Measurements from ENCODE around the gene FREM2. TPM values are rescaled to one million over a fixed set of nuclear protein-coding genes. Genes with fewer than 3 reads are reported as not detected.

The FREM2 gene
- total RNA-seq (2011; cell fraction: chromatin; rRNA removed; ENCODE audit: low replicate concordance), result not detected in 2 replicates
- not detected in 2 replicates for total RNA-seq (2011; cell fraction: nucleolus; rRNA removed)
- not detected in 2 replicates for total RNA-seq (2011; cell fraction: nucleoplasm; rRNA removed)
- total RNA-seq (2014; rRNA removed) (under 0.01 TPM in 1 of 2 replicates, not detected in the other), total RNA-seq (2014; rRNA removed; fragmentation: Illumina TruSeq; extraction: Trizol) (not detected in 2 replicates), total RNA-seq (2015; rRNA removed; fragmentation: Illumina TruSeq; extraction: Trizol) (not detected in 2 replicates), total RNA-seq (2021) (0.02 and 0.04 TPM in 2 replicates), polyA plus RNA-seq (2011; rRNA removed) (not detected in 2 replicates), polyA plus RNA-seq (2014; fragmentation: Illumina TruSeq; extraction: Trizol) (not detected in 2 replicates), polyA plus RNA-seq (2014; fragmentation: Nextera tagmentation; extraction: Ambion mirVana) (not detected), polyA plus RNA-seq (2014; rRNA removed) (not detected in 2 replicates), polyA minus RNA-seq (2011; rRNA and poly(A)+ RNA removed) (not detected in 2 replicates), Bru-seq, nascent RNA (not detected), BruChase-seq, experiment 1, labeled RNA remaining after a 2-hour chase (percentile 1 among the genes with signal in this experiment), BruChase-seq, experiment 2, labeled RNA remaining after a 6-hour chase (percentile 0 among the genes with signal in this experiment)
- polyA plus RNA-seq (2011; cell fraction: cytosol; rRNA removed), result not detected in 2 replicates
- not detected in 2 replicates for polyA plus RNA-seq (2011; cell fraction: nucleus; rRNA removed)
- not detected in 2 replicates for polyA plus RNA-seq (2012)
- not detected in 2 replicates for polyA minus RNA-seq (2011; cell fraction: cytosol; rRNA and poly(A)+ RNA removed)
- not detected in 2 replicates for polyA minus RNA-seq (2011; cell fraction: nucleus; rRNA and poly(A)+ RNA removed)
- long read RNA-seq, experiment 1, result 0 reads
- long read RNA-seq, experiment 2, result 0 reads
- long read RNA-seq, experiment 3, result 0 reads

GRCh38 chr13:38686577-38687245 lies at the start of gene FREM2:
Gene FREM2 (plus strand): TSS chr13:38687077. CDS start chr13:38687345, 268 bp downstream.
- Histone ChIP-seq H2AFZ (ENCODE audit: low read depth, low read length) (no peak within 1 kb of the TSS), H3K9ac (ENCODE audit: insufficient read depth in 1 of 2, low read depth in 2 of 2, low read length in 2 of 2) (no peak within 1 kb of the TSS), H3K4me3 (no peak within 1 kb of the TSS), H3K27me3 (ENCODE audit: control insufficient read depth in 2 of 2, insufficient read depth in 2 of 2, low read length in 2 of 2) (peaks cover 0 to 18% of the 10 kb centered on the region in 2 experiments; a peak in 2 of 5 replicates), H4K20me1 (replicated peaks; ENCODE audit: control insufficient read depth, insufficient read depth, low read length) (no peaks in the 10 kb centered on the region), H3K9me3 (replicated peaks; ENCODE audit: control insufficient read depth, insufficient read depth, low read depth, low read length) (no peaks in the 10 kb centered on the region), H3K79me2 (ENCODE audit: control insufficient read depth, insufficient read depth, low read length) (no peaks in the 10 kb centered on the region), H3K9me1 (ENCODE audit: control insufficient read depth, insufficient read depth, low read length) (no peaks in the 10 kb centered on the region), H3K4me2 (ENCODE audit: insufficient read depth, low read length) (no peak within 1 kb of the TSS), H3K36me3 (ENCODE audit: control insufficient read depth, insufficient read depth, low read length) (no peaks in the 10 kb centered on the region), H3K27ac (ENCODE audit: extremely low read depth, low read depth, low read length) (no peak within 1 kb of the TSS), H3K4me1 (replicated peaks in 1 of 2; ENCODE audit: control insufficient read depth in 2 of 2, insufficient read depth in 2 of 2, low read length in 2 of 2) (no peaks in the 10 kb centered on the region; a peak in 1 of 5 replicates)
- ChIA-PET POLR2A (no interaction called here), CTCF (ENCODE audit: low intra/inter-chr PET ratio) (no interaction called here)
- ATAC-seq (no peak), FAIRE-seq (no peak), DNase-seq (ENCODE audit: extremely low read depth in 1 of 4, low spot score in 3 of 4) (no peak)
- 5% methylated on average over 25 of the region's 40 CpGs for WGBS (ENCODE audit: insufficient coverage, low coverage, missing lambda C conversion rate)
- in situ Hi-C loops (cut with MboI), result no loop called here
- intact Hi-C loops (cut with micrococcal nuclease), result loop anchor here (5.0 kb wide), 1 partner anchor 186 kb away; no protein-coding TSS in a partner anchor
- BruUV-seq (replicated peaks), result no TSS peak
- no peak for TF ChIP-seq ZZZ3 (IDR thresholded peaks at IDR 0.05)
- no peak for TF ChIP-seq FOXO4 (CRISPR knock-in tag; IDR thresholded peaks at IDR 0.05)
- TF ChIP-seq NKRF (IDR thresholded peaks at IDR 0.05; ENCODE audit: borderline replicate concordance), result no peak
- TF ChIP-seq TAF15 (IDR thresholded peaks at IDR 0.05; ENCODE audit: low read depth, low read length), result no peak
- no peak for TF ChIP-seq ZFP1 (CRISPR knock-in tag; IDR thresholded peaks at IDR 0.05)
- no peak for TF ChIP-seq WHSC1 (IDR thresholded peaks at IDR 0.05; ENCODE audit: low read length)
- no peak for TF ChIP-seq GABPA (tag; conservative IDR thresholded peaks at IDR 0.05; ENCODE audit: low read depth)
- no peak for TF ChIP-seq RBM34 (IDR thresholded peaks at IDR 0.05; ENCODE audit: borderline replicate concordance, insufficient read depth, low read length)
- no peak for TF ChIP-seq KDM1A (IDR thresholded peaks at IDR 0.05)
- TF ChIP-seq RHOXF2B (CRISPR knock-in tag; conservative IDR thresholded peaks at IDR 0.05), result no peak
- TF ChIP-seq NCOA2 (IDR thresholded peaks at IDR 0.05; ENCODE audit: partially characterized antibody in 2 of 2), result no peak
- TF ChIP-seq DDX20 (tag; IDR thresholded peaks at IDR 0.05; ENCODE audit: low read depth), result no peak
- TF ChIP-seq TSC22D4 (tag; IDR thresholded peaks at IDR 0.05), result no peak
- TF ChIP-seq SLC30A9 (CRISPR knock-in tag; IDR thresholded peaks at IDR 0.05), result no peak
- TF ChIP-seq ZNF347 (CRISPR knock-in tag; IDR thresholded peaks at IDR 0.05; ENCODE audit: low read depth), result no peak
- no peak for TF ChIP-seq RFX7 (CRISPR knock-in tag; IDR thresholded peaks at IDR 0.05)
